Stimulated activated CD4-positive, alpha-beta T cell treated with anti-CD3 and anti-CD28 coated beads, Interleukin-12 subunit alpha, Interleukin-12 subunit beta, amount 100 ng/mL, for 48 hours (primary cell): ENCODE results near the gene TMEM42.

Source experiments
- DNase-seq, 3 donors: peaks; one replicate each; pipeline ENCODE4 v3.0.0-alpha.2; 2020; ENCODE audit warnings: low read depth in 2 of 3, low spot score in 1 of 3

Gene TMEM42

DNA sequence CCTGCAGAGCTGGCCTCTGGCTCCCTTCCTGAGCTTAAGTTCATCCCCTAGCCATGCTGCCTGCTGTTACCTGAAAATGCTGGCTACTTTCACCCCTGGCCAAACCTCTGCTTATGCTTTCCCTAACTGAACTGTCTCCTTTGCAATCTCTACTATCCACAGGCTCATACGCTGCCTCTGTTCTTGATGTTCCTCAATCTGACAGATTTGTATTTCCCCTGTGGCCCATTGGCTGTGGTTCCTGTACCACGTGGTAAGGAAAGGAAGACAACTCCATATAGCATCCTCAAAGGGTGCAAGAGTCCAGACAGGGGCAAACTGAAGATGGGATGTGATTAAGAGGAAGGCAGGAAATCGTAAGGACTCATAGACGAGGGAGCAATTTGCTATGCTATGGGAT lies 45.9 kb downstream of the TMEM42 start:
- no peak for DNase-seq

DNA sequence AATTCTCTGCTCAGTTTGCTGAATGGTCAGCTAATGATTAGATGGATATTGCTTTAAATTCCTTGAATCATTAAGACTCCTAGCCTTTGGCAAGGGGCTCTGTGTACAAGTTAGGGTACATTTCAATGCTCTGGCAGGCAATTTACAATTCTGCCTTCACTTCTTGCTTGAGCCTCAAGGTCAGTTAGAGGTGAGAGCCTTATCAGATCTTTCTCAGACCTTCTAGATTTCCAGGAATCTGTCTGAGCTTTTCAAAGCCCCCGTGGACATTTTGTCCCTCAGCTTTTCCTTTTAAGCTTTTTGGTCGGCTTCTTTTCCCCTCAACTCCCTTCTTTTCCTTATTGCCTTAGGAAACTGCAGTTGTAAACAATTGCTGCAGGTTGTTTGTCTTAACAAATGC lies 47.4 kb downstream of the TMEM42 start:
- DNase-seq: no peak

DNA sequence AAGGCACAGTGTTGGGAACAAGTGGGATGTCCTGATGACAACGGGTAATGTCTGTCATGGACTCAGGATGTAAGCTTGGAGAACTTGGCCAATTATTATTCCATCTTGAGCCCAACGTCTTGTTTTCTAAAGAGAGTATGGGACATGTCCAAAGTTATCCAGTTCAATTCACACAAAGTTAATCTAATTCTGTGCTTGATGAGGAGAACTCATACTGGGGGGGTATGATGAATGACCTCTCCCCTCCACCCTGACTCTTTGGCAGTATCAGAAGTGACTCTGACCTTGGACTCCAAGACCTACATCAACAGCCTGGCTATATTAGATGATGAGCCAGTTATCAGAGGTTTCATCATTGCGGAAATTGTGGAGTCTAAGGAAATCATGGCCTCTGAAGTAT lies 49.0 kb downstream of the TMEM42 start:
- no peak for DNase-seq

DNA sequence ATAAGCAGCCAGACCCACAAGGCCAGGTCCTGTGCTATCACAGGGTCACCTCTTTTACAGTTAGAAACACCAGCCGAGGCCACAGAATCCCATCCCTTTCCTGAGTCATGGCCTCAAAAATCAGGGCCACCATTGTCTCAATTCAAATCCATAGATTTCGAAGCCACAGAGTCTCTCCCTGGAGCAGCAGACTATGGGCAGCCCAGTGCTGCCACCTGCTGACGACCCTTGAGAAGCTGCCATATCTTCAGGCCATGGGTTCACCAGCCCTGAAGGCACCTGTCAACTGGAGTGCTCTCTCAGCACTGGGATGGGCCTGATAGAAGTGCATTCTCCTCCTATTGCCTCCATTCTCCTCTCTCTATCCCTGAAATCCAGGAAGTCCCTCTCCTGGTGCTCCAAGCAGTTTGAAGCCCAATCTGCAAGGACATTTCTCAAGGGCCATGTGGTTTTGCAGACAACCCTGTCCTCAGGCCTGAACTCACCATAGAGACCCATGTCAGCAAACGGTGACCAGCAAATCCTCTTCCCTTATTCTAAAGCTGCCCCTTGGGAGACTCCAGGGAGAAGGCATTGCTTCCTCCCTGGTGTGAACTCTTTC lies 52.3 kb downstream of the TMEM42 start:
- DNase-seq: peak; percentile 25 to 59 (median 41)

DNA sequence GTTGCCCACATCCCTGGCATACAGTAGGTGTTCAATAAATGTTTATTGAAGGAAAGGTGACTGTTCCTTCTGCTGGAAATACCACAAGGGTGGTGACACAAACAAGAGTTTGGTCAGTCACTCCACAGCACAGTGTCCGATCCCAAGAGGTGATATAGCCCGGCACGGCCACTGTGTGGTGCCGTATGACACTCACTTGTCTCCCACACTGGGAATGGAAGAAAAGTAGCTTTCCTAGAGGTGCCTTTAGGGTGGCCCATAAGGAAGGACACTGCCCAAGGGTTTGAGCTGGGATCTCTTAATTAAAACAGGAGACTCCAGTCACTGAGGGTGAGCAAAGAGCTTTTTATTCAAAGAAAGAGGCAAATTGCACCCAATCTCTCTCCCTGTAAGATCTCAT lies 53.2 kb downstream of the TMEM42 start:
- DNase-seq: no peak
